Epithelial cell of esophagus (primary cell): ENCODE results near the gene RNU6-1.

Experiments used
- DNase-seq: peaks from one replicate; pipeline ENCODE4 v3.0.0; 2010; ENCODE audit warnings: low read depth
- H3K4me3 ChIP-seq: 2 replicates; pipeline ENCODE4 v1.5.1; 2011; ENCODE audit warnings: mild to moderate bottlenecking, low read length, control low read depth
- TF ChIP-seq, protein P1 (sequence below): IDR thresholded peaks from 2 replicates; pipeline ENCODE4 v1.5.1; 2011; ENCODE audit warnings: low read depth, mild to moderate bottlenecking, low read length, control low read depth, inconsistent platforms; ENCODE audit not compliant: insufficient read depth; ENCODE audit errors: missing control alignments

The RNU6-1 gene

DNA sequence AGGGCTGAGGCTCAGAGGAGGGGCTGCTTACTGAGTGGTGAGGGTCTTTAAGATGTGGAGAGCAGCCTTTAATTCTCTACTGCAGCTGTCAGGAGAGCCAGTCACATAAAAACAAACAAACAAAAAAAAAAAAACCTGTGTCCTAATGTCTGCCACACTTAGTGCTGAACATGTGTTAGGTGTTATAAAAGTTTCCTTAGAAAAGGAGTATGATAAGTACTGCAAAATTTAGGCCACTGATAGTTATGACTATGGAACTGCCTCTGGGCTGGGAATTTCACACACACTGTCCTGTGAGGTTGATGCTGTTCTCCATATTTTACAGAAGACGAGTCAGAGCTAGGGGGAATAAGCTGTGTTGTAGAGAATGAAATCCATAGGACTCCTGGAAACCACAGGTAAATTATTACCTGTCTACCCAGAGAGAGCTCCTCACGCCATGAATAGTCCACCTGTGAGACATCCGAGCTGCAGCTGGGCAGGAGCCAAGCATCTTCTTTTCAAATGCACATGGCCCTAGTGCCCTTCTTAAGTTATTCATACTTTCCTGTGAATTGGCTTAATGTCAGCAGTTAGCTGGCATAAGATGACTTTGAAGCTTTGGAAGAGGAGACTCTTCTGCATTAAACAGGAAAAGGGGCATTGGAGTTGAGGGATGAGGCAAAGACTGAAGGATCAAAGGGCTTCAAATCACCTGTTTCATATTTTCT lies 49.1 kb downstream of the RNU6-1 start:
- TF ChIP-seq, protein P1, sequence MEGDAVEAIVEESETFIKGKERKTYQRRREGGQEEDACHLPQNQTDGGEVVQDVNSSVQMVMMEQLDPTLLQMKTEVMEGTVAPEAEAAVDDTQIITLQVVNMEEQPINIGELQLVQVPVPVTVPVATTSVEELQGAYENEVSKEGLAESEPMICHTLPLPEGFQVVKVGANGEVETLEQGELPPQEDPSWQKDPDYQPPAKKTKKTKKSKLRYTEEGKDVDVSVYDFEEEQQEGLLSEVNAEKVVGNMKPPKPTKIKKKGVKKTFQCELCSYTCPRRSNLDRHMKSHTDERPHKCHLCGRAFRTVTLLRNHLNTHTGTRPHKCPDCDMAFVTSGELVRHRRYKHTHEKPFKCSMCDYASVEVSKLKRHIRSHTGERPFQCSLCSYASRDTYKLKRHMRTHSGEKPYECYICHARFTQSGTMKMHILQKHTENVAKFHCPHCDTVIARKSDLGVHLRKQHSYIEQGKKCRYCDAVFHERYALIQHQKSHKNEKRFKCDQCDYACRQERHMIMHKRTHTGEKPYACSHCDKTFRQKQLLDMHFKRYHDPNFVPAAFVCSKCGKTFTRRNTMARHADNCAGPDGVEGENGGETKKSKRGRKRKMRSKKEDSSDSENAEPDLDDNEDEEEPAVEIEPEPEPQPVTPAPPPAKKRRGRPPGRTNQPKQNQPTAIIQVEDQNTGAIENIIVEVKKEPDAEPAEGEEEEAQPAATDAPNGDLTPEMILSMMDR: no peak
- no peak for DNase-seq
- no peak overlapping the region for H3K4me3 ChIP-seq
